Omental fat pad (tissue), 4 donors: ENCODE results near the gene PRR33. TPM values are rescaled to one million over a fixed set of nuclear protein-coding genes. Genes with fewer than 3 reads are reported as not detected.

Experiments
- ATAC-seq: fragments of 150-250 bp; one replicate; pipeline ENCODE4 v1.9.1; 2016; ENCODE audit warnings: mild to moderate bottlenecking, moderate library complexity; ENCODE audit not compliant: low FRiP score
- DNase-seq: peaks from one replicate; pipeline ENCODE4 v3.0.0-alpha.2; 2019; ENCODE audit warnings: low spot score
- total RNA-seq, 4 donors: library from RNA; depleted of rRNA; stranded (reverse); fragments of >200 nt; gene quantifications; one replicate each; pipeline ENCODE4 v1.1.0, GENCODE V29; 2016
- TF ChIP-seq, protein P1 (sequence below), 3 donors: fragments of 450-650 bp; IDR thresholded peaks; one replicate each; pipeline ENCODE4 v1.5.1; 2016 to 2017; ENCODE audit warnings: antibody characterized with exemption in 3 of 3, mild to moderate bottlenecking in 3 of 3, moderate library complexity in 2 of 3

PRR33 gene
- total RNA-seq, 4 donors from 2014 or later: not detected

DNA sequence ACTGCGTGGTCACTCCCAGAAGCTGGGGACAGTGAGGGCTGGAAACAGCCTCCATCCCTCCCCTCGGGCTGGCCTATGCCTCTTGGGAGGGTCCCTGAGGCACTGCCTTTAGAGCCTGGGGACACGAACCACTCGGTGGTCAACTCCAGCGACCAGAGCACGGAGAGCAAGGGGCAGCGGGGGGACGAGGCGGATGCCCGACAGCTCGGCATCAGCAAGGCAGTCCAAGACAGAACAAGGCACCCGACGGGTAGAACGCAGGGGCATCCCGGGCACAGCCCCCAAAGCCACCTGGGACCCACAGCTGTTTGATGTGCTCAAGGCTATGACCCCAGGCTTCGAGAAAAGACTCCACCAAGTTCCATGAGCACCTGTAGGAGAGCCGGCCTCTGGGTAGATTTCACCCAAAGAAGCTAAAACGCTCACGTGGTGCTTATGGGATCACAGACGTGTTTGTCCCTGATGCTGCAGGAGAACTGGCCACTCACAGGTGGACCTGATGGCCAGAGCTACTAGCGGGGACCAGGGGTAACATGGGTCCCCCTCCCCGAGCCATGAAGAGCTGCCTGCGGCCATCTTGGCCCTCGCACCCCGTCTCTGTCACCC, 39.3 kb downstream of the PRR33 start:
- TF ChIP-seq, protein P1, sequence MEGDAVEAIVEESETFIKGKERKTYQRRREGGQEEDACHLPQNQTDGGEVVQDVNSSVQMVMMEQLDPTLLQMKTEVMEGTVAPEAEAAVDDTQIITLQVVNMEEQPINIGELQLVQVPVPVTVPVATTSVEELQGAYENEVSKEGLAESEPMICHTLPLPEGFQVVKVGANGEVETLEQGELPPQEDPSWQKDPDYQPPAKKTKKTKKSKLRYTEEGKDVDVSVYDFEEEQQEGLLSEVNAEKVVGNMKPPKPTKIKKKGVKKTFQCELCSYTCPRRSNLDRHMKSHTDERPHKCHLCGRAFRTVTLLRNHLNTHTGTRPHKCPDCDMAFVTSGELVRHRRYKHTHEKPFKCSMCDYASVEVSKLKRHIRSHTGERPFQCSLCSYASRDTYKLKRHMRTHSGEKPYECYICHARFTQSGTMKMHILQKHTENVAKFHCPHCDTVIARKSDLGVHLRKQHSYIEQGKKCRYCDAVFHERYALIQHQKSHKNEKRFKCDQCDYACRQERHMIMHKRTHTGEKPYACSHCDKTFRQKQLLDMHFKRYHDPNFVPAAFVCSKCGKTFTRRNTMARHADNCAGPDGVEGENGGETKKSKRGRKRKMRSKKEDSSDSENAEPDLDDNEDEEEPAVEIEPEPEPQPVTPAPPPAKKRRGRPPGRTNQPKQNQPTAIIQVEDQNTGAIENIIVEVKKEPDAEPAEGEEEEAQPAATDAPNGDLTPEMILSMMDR (IDR thresholded peaks at IDR 0.05): no peak
- ATAC-seq (no peak), DNase-seq (no peak)

DNA sequence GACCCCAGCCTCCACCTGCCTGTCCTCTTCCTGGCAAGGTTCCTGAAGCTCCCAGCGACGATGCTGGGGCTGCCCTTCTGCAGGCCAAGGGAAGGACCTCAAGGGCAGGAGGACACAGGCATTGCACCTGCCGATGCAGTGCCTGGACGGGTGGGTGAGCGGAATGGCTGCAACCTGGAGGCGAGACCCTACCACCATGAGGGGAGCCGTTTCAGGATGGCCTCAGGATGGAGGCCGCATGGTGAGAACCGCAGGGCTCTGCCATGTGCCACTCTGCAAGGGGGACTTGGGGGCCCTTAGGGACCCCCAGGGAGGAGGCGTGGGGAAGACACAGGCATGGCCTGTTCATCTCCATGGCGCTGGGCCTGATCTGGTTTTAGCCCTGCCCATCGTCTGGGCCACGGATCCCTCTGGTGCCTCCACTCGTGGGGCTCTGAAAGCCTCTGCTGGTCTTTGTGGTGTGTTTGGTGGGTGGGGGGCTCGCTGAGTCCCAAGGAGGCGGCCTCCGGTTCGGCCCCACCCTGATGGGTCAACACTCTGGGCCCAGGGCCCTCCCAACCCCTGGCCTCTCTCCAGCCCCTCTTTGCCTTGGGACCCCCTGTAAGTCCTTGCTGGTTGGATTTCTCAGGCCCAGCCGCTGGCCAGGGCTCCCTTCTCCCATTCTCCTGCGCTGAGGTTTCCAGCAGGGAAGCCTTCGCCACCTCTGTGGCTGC, 40.1 kb downstream of the PRR33 start:
- DNase-seq (no peak), ATAC-seq (no peak)
- TF ChIP-seq, protein P1 (IDR thresholded peaks at IDR 0.05): no peak

DNA sequence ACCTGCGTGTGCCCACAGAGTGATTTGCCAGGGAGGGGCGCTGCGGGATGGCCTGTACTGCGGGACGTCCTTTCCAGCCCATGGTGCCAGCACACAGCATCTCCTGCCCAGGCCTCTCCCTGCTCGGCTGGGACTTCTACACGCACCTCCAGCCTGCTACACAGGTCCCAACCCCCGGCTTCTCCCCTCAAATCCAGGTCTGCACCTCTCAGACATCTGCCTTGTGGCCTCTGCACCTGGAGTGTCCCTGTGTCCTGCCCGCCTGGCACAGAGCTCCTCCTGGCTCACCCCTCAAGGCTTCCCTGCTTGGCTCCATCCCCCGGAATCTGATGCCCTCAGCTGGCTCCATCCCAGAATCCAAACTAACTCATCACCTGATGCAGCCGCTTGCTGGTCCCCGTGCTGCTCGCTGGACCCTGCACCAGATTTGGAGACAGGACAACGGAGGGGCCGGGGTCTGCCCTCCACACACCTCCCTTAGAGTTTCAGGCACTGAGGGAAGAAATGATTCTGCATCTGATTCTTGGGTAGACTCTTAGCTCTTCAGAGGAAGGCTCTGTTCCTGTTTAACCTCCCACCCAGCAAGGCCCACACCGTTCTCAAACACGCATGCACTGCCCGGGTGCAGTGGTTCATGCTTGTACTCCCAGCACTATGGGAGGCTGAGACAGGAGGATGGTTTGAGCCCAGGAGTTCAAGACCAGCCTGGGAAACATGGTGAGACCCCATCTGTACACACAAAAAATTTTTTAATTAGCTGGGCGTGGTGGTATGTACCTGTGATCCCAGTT, 42.9 kb downstream of the PRR33 start:
- TF ChIP-seq, protein P1 (IDR thresholded peaks at IDR 0.05): no peak
- no peak for ATAC-seq
- no peak for DNase-seq

DNA sequence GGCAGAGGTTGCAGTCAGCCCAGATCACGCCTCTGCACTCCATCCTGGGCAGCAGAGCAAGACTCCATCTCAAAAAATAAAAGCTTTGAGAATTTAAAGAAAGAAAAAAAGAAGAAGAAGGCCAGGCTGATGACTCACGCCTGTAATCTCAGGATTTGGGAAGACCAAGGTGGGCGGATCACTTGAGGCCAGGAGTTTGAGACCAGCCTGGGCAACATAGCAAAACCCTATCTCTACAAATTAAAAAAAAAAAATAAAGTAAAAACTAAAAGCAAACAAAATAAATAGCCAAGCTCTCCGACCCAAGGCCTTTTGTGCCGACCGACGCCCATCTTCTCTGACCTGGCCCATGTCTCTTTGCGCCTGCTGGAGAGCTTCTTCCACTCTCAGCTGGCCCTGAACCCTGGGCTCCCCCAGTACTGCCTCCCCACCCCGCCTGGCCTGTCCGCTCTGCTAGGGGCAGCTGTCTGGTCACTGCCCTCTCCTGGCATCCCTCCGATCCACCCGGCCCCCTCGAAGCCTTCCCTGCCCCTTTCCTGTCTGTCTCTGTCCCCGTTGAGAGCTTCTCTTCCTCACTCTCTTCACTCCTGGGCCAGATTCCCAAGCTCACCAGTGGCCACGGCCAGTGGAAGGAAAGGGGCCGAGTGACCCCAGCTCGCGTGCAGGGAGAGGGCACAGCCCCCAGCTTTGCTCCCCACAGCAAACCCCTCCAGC, 43.6 kb downstream of the PRR33 start:
- TF ChIP-seq, protein P1 (IDR thresholded peaks at IDR 0.05): no peak
- no peak for DNase-seq

DNA sequence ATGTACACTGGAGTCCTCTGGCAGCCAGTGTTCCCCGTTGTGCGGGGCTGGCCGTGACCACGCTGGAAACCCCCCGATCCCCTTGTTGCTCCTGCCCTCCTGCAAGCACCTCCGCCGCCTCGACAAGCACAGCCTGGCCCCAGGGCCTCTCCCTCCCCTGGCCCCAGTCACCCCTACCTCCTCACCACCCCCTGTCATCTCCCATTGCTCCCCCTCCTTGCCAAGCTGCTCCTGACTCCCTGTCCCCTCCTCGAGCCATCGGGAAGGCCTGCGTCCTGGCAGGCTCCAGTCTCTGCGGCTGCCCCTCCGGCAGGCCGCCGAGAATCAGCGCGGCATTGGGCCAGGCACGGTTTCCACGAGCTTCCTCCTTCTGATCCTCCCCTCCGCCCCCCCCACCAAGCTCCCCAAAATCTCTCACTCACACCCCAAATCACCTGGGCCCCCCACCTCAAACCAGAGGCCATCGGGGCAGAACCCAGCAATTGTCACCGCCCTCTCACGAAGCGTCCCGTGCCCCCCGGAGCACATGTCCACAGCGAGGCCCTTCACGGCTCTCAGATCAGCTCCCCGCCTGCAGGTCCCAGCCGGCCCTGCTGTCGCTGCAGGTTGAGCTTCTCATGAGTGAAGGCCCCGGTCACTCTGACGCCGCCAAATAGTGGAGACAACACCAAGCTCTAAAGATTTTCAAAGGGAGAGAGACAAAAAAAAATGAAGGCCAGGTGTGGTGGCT, 44.5 kb downstream of the PRR33 start:
- TF ChIP-seq, protein P1 (IDR thresholded peaks at IDR 0.05): no peak
- DNase-seq (no peak), ATAC-seq (no peak)

More for the DNA sequence above, 43.6 kb downstream of the PRR33 start:
- ATAC-seq: no peak

DNA sequence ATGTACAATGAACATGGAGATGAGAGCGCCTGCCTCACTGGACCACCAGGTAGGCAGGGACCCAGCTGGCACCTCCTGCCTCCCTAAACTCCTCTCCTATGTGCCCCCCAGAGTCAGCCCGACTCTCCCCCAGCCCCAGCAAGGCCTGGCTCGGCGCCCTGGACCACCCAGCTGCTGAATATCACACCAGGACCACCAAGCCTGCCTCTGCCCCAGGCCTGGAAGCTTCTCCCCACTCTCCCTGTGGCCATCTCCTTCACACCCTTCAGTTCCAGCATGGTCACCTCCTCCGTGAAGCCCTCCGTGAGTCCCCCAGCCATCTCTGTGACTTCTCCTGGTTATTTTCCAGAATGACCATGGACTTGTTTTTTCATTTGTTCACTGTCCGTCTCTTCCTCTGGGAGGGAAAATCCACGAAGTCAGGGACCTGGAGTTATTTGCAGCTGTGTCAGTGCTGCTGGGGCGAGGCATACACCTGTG, 45.2 kb downstream of the PRR33 start:
- TF ChIP-seq, protein P1 (IDR thresholded peaks at IDR 0.05): no peak
- ATAC-seq (no peak), DNase-seq (no peak)
